GM21529 (cell line): Measurements from ENCODE around the gene TASP1.
A peak's percentile ranks its signal among the peaks of the same experiment; 100 is the strongest.
"Not testable (repeated sequence)": the region's sequence is repeated elsewhere in the genome, so short reads cannot be mapped to it uniquely, and the experiment has no call there.

Source experiments
- ATAC-seq: cut with Tn5 transposase; IDR thresholded peaks from one replicate; pipeline ENCODE4 v1.9.1; 2021; ENCODE audit not compliant: unreplicated experiment

Gene TASP1

GRCh38 chr20:13501500-13501899 is 137.2 kb downstream of the TASP1 start:
- no peak for ATAC-seq

GRCh38 chr20:13494019-13494418 is 144.7 kb downstream of the TASP1 start:
- ATAC-seq = no peak

DNA sequence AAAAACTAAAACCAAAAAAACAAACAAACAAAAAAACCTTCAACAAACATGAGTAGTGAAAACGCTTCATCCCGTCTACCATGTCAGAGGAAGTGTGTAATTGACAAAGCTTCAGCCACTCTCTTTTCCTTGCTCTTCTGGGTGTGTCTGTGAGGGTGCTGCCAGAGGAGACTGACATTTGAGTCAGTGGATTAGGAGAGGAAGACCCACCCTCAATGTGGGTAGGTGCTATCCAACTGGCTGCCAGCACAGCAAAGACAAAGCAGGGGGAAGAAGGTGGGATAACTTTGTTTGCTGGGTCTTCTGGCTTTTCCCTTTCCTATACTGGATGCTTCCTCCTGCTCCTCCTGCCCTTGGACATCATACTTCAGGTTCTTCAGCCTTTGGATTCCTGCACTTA is 145.6 kb downstream of the TASP1 start:
- ATAC-seq = no peak

DNA sequence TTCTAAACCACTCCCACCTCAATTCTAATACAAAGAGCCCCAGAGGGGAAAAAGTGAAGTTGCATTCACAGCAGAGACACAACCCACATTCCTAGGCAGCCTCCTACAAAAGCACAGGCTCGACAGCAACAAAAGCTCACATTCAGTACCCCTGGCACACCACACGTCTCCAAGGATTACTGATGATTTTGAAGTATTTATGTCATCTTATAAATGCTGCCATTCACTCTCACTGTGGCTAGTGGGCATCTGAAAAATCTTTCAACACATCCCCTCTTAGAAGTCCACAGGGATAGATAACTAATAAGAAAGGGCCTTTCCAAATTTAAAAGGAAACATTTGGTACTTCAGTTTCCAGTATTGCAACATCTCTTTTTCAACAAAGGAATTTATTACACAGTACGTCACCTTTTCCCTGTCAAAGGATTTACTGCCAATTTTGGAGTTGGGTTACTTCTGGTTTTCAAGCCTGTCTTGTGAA is 146.7 kb downstream of the TASP1 start:
- no peak for ATAC-seq

- no peak for ATAC-seq
Measured at GRCh38 chr20:13487202-13487601, 151.5 kb downstream of the TASP1 start.

- no peak for ATAC-seq
Measured at GRCh38 chr20:13486694-13487093, 152.0 kb downstream of the TASP1 start.

GRCh38 chr20:13485576-13485975 is 153.2 kb downstream of the TASP1 start:
- no peak for ATAC-seq

GRCh38 chr20:13485019-13485418 is 153.7 kb downstream of the TASP1 start:
- ATAC-seq = not testable (repeated sequence)

GRCh38 chr20:13483472-13483871 is 155.3 kb downstream of the TASP1 start:
- not testable (repeated sequence) for ATAC-seq

- no peak for ATAC-seq
Measured at GRCh38 chr20:13478366-13478765, 160.4 kb downstream of the TASP1 start.

DNA sequence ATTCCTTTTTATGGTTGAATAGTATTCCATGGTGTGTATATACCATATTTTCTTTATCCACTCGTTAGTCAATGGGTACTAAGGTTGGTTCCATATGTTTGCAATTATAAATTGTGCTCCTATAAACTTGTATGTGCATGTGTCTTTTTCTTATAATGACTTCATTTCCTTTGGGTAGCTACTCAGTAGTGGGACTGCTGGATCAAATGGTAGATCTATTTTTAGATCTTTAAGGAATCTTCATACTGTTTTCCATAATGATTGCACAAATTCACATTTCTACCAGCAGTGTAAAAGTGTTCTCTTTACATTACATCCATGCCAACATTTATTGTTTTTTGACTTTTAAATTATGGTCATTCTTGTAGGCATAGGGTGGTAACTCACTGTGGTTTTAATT is 164.3 kb downstream of the TASP1 start:
- no peak for ATAC-seq

- ATAC-seq = no peak
Measured at GRCh38 chr20:13469262-13469661, 169.5 kb downstream of the TASP1 start.

DNA sequence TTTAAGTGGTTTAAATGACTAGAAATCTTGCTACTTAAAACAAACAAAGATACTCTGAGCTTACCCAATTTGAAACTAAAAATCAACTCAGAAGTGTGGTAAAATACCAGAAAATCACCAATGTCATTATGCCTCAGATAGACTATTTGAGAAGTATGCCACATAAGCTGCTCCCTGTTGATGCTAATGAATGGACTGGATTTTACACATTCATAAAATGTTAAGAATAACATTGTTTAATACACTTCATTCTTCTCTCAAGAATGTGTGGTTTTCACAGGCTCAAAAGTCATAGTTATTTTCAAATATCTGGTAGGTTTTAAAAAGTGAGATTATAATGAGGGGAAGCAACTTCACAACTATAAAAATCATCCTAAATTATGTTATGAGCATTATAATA is 170.6 kb downstream of the TASP1 start:
- no peak for ATAC-seq

GRCh38 chr20:13464702-13465101 is 174.0 kb downstream of the TASP1 start:
- no peak for ATAC-seq

DNA sequence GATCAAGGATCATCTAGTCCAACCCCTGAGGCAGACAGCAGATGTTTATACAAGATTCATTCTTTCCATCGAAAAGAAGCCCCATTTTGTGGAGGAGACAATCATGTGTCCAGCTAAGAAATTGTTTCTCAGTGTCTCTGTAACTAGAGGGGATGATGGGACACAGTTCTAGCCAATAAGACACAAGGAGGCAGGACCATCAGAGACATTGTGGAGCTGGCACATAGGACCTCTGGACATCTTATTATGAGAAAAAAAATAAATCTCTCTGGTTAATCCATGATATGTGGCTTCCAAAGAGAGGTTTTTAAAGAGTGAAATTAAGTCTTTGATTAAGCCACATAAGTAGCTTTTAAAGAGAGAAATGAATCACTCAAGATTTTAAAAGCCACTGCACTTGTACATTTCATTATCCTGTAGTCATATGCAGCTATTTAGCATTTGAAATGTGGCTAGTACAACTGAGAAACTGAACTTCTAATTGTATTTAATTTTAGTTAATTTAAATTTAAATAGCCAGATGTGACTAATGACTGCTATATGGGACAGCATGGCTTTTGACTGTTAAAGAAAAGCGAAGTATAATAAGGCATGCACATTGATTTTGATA is 176.8 kb downstream of the TASP1 start:
- ATAC-seq = no peak

DNA sequence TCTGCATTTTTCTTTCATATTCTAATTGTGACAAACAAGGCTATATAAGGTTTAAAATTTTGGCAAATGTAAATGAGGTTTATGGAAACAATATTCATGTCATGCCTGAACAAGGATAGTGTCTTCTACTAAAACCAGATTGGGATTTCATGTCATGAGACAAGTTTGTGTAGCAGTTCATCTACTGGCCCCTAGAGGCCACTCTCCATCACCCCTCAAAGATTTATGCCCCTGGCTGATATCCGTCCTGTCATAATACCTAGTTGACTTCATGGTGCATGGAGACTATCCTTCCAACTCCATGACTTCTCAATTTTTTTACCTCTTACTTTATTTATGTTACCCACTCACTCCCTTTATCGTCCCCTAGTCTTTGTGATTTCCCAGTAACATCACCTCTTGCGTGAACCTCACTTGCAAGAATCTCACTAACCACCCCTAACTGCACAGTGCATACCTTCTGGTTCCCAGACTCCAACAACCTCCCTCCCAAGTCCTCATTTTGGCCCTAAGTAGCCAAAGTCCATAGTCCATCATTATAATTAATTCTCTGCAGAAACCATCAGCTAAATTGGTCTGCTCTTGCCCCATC is 179.8 kb downstream of the TASP1 start:
- peak; percentile 94 for ATAC-seq

GRCh38 chr20:13457487-13457886 is 181.2 kb downstream of the TASP1 start:
- no peak for ATAC-seq

- no peak for ATAC-seq
Measured at GRCh38 chr20:13455713-13456112, 183.0 kb downstream of the TASP1 start.

DNA sequence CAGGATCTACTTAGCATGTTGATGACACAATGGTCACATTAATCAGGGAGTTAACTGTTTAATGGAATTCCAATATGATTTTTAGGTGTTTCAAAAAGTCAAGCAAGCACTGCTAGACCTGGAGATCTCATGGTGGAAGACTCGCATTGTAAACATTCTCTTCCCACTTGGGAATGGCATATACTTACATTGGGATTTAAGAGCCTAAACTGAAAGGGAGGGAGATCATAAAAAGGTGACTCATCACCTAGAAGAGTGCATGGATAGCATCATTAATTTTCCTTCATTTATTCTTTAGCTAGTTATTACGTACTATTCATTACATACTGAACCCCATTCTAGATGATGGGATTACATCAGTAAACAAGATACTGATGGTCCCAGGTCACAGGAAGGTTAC is 185.4 kb downstream of the TASP1 start:
- ATAC-seq = no peak

DNA sequence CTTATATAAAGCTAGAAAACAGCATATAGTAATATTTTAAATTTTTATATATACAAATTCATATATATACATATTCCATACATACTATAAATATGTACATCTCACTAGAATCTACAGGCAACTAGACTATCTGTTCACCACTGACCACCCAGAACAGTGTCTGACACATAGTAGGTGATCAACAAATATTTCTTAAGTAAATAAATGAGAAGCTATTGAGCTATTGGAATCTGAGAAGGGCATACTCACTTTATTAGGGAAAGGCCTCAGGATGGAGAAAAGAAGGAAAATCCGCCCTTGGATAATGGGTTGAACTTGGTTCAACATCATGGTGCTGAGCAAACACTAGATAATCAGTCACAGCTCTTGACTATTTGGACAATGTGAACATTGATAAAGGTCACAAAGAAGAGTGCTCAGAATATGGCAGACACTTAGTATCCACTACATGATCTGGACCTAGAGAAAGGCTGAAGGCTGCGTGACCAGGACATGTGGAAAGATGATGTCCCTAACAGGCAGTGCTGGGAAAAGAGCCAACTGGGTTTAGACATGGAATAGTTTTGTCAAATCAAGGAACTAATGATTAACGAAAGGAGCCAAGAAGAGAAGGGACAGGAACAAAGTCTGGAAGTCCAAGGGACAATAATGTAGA is 186.1 kb downstream of the TASP1 start:
- no peak for ATAC-seq

DNA sequence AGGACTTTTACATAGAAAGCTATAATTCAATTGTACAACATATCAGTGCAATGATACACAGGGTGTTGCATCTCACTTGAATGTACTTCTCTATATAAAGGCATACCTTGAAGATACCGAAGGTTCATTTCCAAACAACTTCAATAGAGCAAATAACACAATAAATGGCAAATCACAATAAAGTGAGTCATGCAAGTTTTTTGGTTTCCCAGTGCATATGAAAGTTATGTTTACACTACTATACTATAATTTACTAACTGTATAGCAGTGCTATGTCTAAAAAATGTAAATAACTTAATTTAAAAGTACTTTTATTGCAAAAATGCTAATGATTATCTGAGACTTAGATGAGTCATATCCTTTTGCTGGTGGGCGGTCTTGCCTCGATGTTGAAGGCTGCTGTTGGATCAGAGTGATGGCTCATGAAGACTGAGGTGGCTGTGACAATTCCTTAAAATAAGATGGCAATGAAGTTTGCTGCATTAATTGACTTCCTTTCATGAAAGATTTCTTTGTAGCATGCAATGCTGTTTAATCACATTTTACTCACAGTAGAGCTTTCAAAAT is 188.8 kb downstream of the TASP1 start:
- no peak for ATAC-seq
